GM12878 (cell line): ENCODE data around the gene DTNBP1. TPM values are rescaled to one million over a fixed set of nuclear protein-coding genes. Genes with fewer than 3 reads are reported as not detected.

Experiments
- ATAC-seq: fragments of 200-7000 bp; cut with Tn5 transposase; 3 replicates; pipeline ENCODE4 v1.9.1; 2020; ENCODE audit warnings: mild to moderate bottlenecking, moderate library complexity
- BruUV-seq: library from RNA; stranded (reverse); fragments of 400-500 nt; replicated peaks from 2 replicates; lab custom pipeline; 2021; lab: Mats Ljungman, UMichigan
- CTCF ChIA-PET: fragments of 300-600 bp; sonication (Branson Sonifier 250); formaldehyde crosslinking; extraction: SDS; loops from one replicate; lab custom pipeline; 2021; ENCODE audit warnings: inconsistent platforms; lab: Yijun Ruan, JAX
- POLR2A ChIA-PET: fragments of 350-600 bp; formaldehyde crosslinking; extraction: SDS; loops from one replicate; lab custom pipeline; 2021; ENCODE audit warnings: inconsistent platforms; lab: Charles Lee
- RAD21 ChIA-PET: fragments of 300-600 bp; sonication (Branson Sonifier 250); formaldehyde crosslinking; loops from one replicate; lab custom pipeline; 2023; ENCODE audit warnings: antibody characterized with exemption; ENCODE audit not compliant: unreplicated experiment; lab: Charles Lee
- SMC1A ChIA-PET: fragments of 300-600 bp; sonication (Branson Sonifier 250); formaldehyde crosslinking; loops from one replicate; lab custom pipeline; 2023; ENCODE audit not compliant: unreplicated experiment, uncharacterized antibody; lab: Charles Lee
- DNase-seq: peaks from one replicate; pipeline ENCODE4 v3.0.0-alpha.2; 2011; ENCODE audit warnings: low read depth, low spot score
- FAIRE-seq: peaks from 3 replicates; lab custom pipeline; 2011; peaks lifted over from hg19 to GRCh38; lab: Jason Lieb, UNC
- H2AFZ ChIP-seq: 2 replicates; pipeline ENCODE4 v1.6.0; 2011; ENCODE audit warnings: low read depth, low read length, control low read depth; ENCODE audit not compliant: control insufficient read depth
- H3K27ac ChIP-seq: 2 replicates; pipeline ENCODE4 v1.5.1; 2011; ENCODE audit warnings: control low read depth; ENCODE audit not compliant: control insufficient read depth, insufficient read depth
- H3K27me3 ChIP-seq, 2 experiments: replicated peaks in 1 of 2; 2 replicates each; pipeline versions ENCODE4 v1.6.0 to v1.6.1; 2011; ENCODE audit warnings: low read length in 1 of 2; ENCODE audit not compliant: control insufficient read depth in 2 of 2, insufficient read depth in 2 of 2
- H3K36me3 ChIP-seq, 2 experiments: 2 replicates each; pipeline ENCODE4 v1.5.1; 2011; ENCODE audit warnings: low read length in 1 of 2; ENCODE audit not compliant: control insufficient read depth in 2 of 2, insufficient read depth in 2 of 2
- H3K4me1 ChIP-seq: 2 replicates; pipeline ENCODE4 v1.6.1; 2011; ENCODE audit warnings: mild to moderate bottlenecking, low read length, moderate library complexity, mixed read lengths; ENCODE audit not compliant: control insufficient read depth, insufficient read depth
- H3K4me2 ChIP-seq: 2 replicates; pipeline ENCODE4 v1.6.0; 2011; ENCODE audit warnings: control low read depth; ENCODE audit not compliant: control insufficient read depth, insufficient read depth
- H3K4me3 ChIP-seq: fragments of 200-600 bp; sonication (generic); 2 replicates; pipeline ENCODE4 v1.5.1; 2016
- H3K79me2 ChIP-seq: 2 replicates; pipeline ENCODE4 v1.6.0; 2011; ENCODE audit warnings: low read length; ENCODE audit not compliant: control insufficient read depth, insufficient read depth
- H3K9ac ChIP-seq: 2 replicates; pipeline ENCODE4 v1.8.0; 2011; ENCODE audit warnings: low read length, control low read depth, mixed read lengths; ENCODE audit not compliant: control insufficient read depth, insufficient read depth
- H3K9me3 ChIP-seq: replicated peaks from 3 replicates; pipeline ENCODE4 v1.5.1; 2011; ENCODE audit warnings: mild to moderate bottlenecking, low read length; ENCODE audit not compliant: control insufficient read depth, insufficient read depth
- H4K20me1 ChIP-seq: 2 replicates; pipeline ENCODE4 v1.6.0; 2011; ENCODE audit not compliant: control insufficient read depth, insufficient read depth
- BHLHE40 ChIP-seq, 2 experiments: fragments of 450-650 bp in 1 of 2; IDR thresholded peaks; 2 replicates each; pipeline ENCODE4 v1.6.1; 2011 to 2017; ENCODE audit warnings: low read depth in 2 of 2, borderline replicate concordance in 1 of 2, improper control_type of control experiment in 1 of 2, low read length in 1 of 2, mild to moderate bottlenecking in 1 of 2
- CUX1 ChIP-seq: IDR thresholded peaks from 2 replicates; pipeline ENCODE4 v1.6.1; 2012; ENCODE audit warnings: improper control_type of control experiment, low read depth, low read length; ENCODE audit not compliant: insufficient replicate concordance
- JUND ChIP-seq: IDR thresholded peaks from 2 replicates; pipeline ENCODE4 v1.6.1; 2012; ENCODE audit warnings: low read depth, mild to moderate bottlenecking, low read length, improper control_type of control experiment, moderate library complexity
- MYC ChIP-seq: IDR thresholded peaks from 2 replicates; pipeline ENCODE4 v1.6.1; 2011; ENCODE audit warnings: mild to moderate bottlenecking, low read length, moderate library complexity, inconsistent platforms; ENCODE audit not compliant: insufficient read depth, insufficient replicate concordance, insufficient read length, severe bottlenecking
- NKRF ChIP-seq: fragments of 450-650 bp; conservative IDR thresholded peaks from 2 replicates; pipeline ENCODE4 v1.6.1; 2017; ENCODE audit warnings: mild to moderate bottlenecking, moderate library complexity
- PAX8 ChIP-seq: fragments of 450-650 bp; IDR thresholded peaks from 2 replicates; pipeline ENCODE4 v1.6.1; 2017; ENCODE audit warnings: mild to moderate bottlenecking, moderate library complexity
- PBX3 ChIP-seq: IDR thresholded peaks from 2 replicates; pipeline ENCODE4 v1.6.1; 2011; ENCODE audit warnings: mild to moderate bottlenecking, low read depth, low read length, moderate library complexity; ENCODE audit not compliant: insufficient replicate concordance
- PML ChIP-seq: IDR thresholded peaks from 2 replicates; pipeline ENCODE4 v1.6.1; 2012; ENCODE audit warnings: low read length, inconsistent platforms
- RELB ChIP-seq: fragments of 450-650 bp; IDR thresholded peaks from 2 replicates; pipeline ENCODE4 v1.6.1; 2017; ENCODE audit warnings: low read depth, mild to moderate bottlenecking, moderate library complexity
- SUPT20H ChIP-seq: IDR thresholded peaks from 2 replicates; pipeline ENCODE4 v1.6.1; 2011; ENCODE audit warnings: low read depth, mild to moderate bottlenecking, low read length, moderate library complexity, borderline replicate concordance; ENCODE audit not compliant: control insufficient read depth
- WGBS: methylation state at CpG from one replicate; pipeline ENCODE4 v1.1.6; 2016; ENCODE audit warnings: low lambda C conversion rate; ENCODE audit not compliant: insufficient replicate concordance, insufficient coverage; ENCODE audit errors: missing lambda C conversion rate; 5-methylcytosine and 5-hydroxymethylcytosine counted together
- in situ Hi-C: fragments of 300-500 bp; cut with MboI; formaldehyde crosslinking; loops from 9 replicates; pipeline ENCODE4 v1.14.3; 2018; ENCODE audit warnings: mixed read lengths
- intact Hi-C: fragments of 100-400 bp; cut with micrococcal nuclease; formaldehyde crosslinking; loops from one replicate; pipeline ENCODE4 v1.14.2; 2022; ENCODE audit not compliant: unreplicated experiment
- polyA plus RNA-seq, 11 experiments: library from polyadenylated mRNA; depleted of rRNA in 4 of 11; unstranded in 6 of 11; stranded (reverse) in 5 of 11; fragments of >200 nt; fragmentation: Nextera tagmentation in 4 of 11; fragmentation: Illumina TruSeq in 1 of 11; extraction: Ambion mirVana in 4 of 11; extraction: Trizol in 1 of 11; gene quantifications; 1 replicate in 1 of 11; 2 replicates in 10 of 11; pipeline versions ENCODE4 v1.2.1 to v1.2.3, GENCODE V29; 2011 to 2016; ENCODE audit warnings: inconsistent platforms in 2 of 11, missing spikeins in 2 of 11, low read depth in 1 of 11
- total RNA-seq, 4 experiments: library from RNA; depleted of rRNA in 3 of 4; stranded (reverse); fragments of >200 nt in 3 of 4; fragmentation: Illumina TruSeq in 1 of 4; extraction: Trizol in 1 of 4; gene quantifications; 2 replicates each; pipeline versions ENCODE4 v1.2.1 to v1.2.3, GENCODE V29; 2013 to 2021

DTNBP1 gene
- total and polyA plus RNA-seq, 10 of the 15 experiments (the other 5 are each of a cell fraction or from before 2014, with no cell fraction given): 7.1 to 40.3 (median 20.1) TPM

- TF ChIP-seq NKRF: no peak
- TF ChIP-seq SUPT20H: no peak
- TF ChIP-seq MYC: no peak
- no peak for TF ChIP-seq RELB
- TF ChIP-seq, all 136 proteins: peak for 0
Observed at GRCh38 chr6:15562977-15563376, 99.9 kb downstream of the DTNBP1 start (continued).

GRCh38 chr6:15561447-15562199 is 101.2 kb downstream of the DTNBP1 start:
- SMC1A ChIA-PET: interaction anchor here (0.6 to 1.0 kb wide), 2 partner anchors 11 to 14 kb away, joined by 3 read pairs; no protein-coding TSS in a partner anchor
- no peak for FAIRE-seq
- TF ChIP-seq PAX8 (no peak), PML (no peak), CUX1 (no peak), PBX3 (no peak), BHLHE40 (IDR thresholded peaks at IDR 0.05; ENCODE audit: borderline replicate concordance in 1 of 2, low read depth in 2 of 2, low read length in 1 of 2) (no peak), JUND (no peak)

More at GRCh38 chr6:15561447-15562199, 101.2 kb downstream of the DTNBP1 start:
- ChIA-PET CTCF (no interaction called here), POLR2A (no interaction called here), RAD21 (interaction anchor here (1.3 kb wide), 1 partner anchor 61 kb away, joined by 3 read pairs; no protein-coding TSS in a partner anchor)
- Histone ChIP-seq H3K9me3 (no peaks in the 10 kb centered on the region), H3K36me3 (no peaks in the 10 kb centered on the region; a peak in 1 of 4 replicates), H3K4me2 (no peak overlapping the region), H2AFZ (no peak overlapping the region), H3K79me2 (no peaks in the 10 kb centered on the region), H3K9ac (no peak overlapping the region), H4K20me1 (no peaks in the 10 kb centered on the region), H3K27ac (no peak overlapping the region), H3K27me3 (no peaks in the 10 kb centered on the region), H3K4me1 (no peaks in the 10 kb centered on the region), H3K4me3 (no peak overlapping the region)
- 96% methylated on average over 3 of the region's 3 CpGs for WGBS
- BruUV-seq: no TSS peak
- ATAC-seq (no peak), DNase-seq (no peak)
- intact Hi-C loops: no loop called here
- in situ Hi-C loops: no loop called here
